Measurements from ENCODE around the gene TSPEAR. TPM values are rescaled to one million over a fixed set of nuclear protein-coding genes. Genes with fewer than 3 reads are reported as not detected.

The TSPEAR gene
- total and polyA plus RNA-seq, 9 of the 15 experiments (the other 6 are each of a cell fraction or from before 2014, with no cell fraction given) = not detected

GRCh38 chr21:44564099-44564498 lies 147.3 kb downstream of the TSPEAR start:
- H3K4me3 ChIP-seq = no peak overlapping the region
- H3K4me1 ChIP-seq (replicated peaks in 1 of 2; ENCODE audit: control insufficient read depth in 2 of 2, insufficient read depth in 2 of 2, low read length in 2 of 2) = peaks cover 0 to 10% of the 10 kb centered on the region in 2 experiments; a peak in 1 of 5 replicates
- no peaks in the 10 kb centered on the region for H4K20me1 ChIP-seq (replicated peaks; ENCODE audit: control insufficient read depth, insufficient read depth, low read length)
- no peak overlapping the region for H3K27ac ChIP-seq (ENCODE audit: extremely low read depth, low read depth, low read length)
- in situ Hi-C loops (cut with MboI) = no loop called here
- H3K27me3 ChIP-seq (ENCODE audit: control insufficient read depth in 2 of 2, insufficient read depth in 2 of 2, low read length in 2 of 2) = no peaks in the 10 kb centered on the region
- CTCF ChIA-PET (ENCODE audit: low intra/inter-chr PET ratio) = no interaction called here
- no peak for FAIRE-seq
- TF ChIP-seq ZNF507 (tag; conservative IDR thresholded peaks at IDR 0.05) (peak; percentile 95), C11orf30 (IDR thresholded peaks at IDR 0.05; ENCODE audit: low read depth) (no peak)
- no peak overlapping the region for H2AFZ ChIP-seq (ENCODE audit: low read depth, low read length)
- H3K9me3 ChIP-seq (replicated peaks; ENCODE audit: control insufficient read depth, insufficient read depth, low read depth, low read length) = no peaks in the 10 kb centered on the region
- no peaks in the 10 kb centered on the region for H3K79me2 ChIP-seq (ENCODE audit: control insufficient read depth, insufficient read depth, low read length)
- BruUV-seq (replicated peaks) = no TSS peak
- intact Hi-C loops (cut with micrococcal nuclease) = no loop called here
- H3K9ac ChIP-seq (ENCODE audit: insufficient read depth in 1 of 2, low read depth in 2 of 2, low read length in 2 of 2) = no peak overlapping the region
- WGBS (ENCODE audit: insufficient coverage, low coverage, missing lambda C conversion rate) = 4% methylated on average over 1 of the region's 1 CpG
- no peaks in the 10 kb centered on the region for H3K36me3 ChIP-seq (ENCODE audit: control insufficient read depth, insufficient read depth, low read length)
- ATAC-seq = no peak
- POLR2A ChIA-PET = no interaction called here
- DNase-seq (ENCODE audit: extremely low read depth in 1 of 4, low spot score in 3 of 4) = no peak
- H3K9me1 ChIP-seq (ENCODE audit: control insufficient read depth, insufficient read depth, low read length) = no peaks in the 10 kb centered on the region
- no peak overlapping the region for H3K4me2 ChIP-seq (ENCODE audit: insufficient read depth, low read length)

GRCh38 chr21:44558695-44559094 lies 152.7 kb downstream of the TSPEAR start, which contains the start of gene KRTAP10-3:
Gene KRTAP10-3, minus strand, starts transcription at chr21:44558795. Its CDS starts 80 bp downstream, at chr21:44558715.
- H3K9me1 ChIP-seq (ENCODE audit: control insufficient read depth, insufficient read depth, low read length) = no peaks in the 10 kb centered on the region
- no peak within 1 kb of the TSS for H3K27ac ChIP-seq (ENCODE audit: extremely low read depth, low read depth, low read length)
- BruUV-seq (replicated peaks) = no TSS peak
- no peaks in the 10 kb centered on the region for H3K79me2 ChIP-seq (ENCODE audit: control insufficient read depth, insufficient read depth, low read length)
- FAIRE-seq (no peak), ATAC-seq (no peak), DNase-seq (ENCODE audit: extremely low read depth in 1 of 4, low spot score in 3 of 4) (no peak)
- no peak within 1 kb of the TSS for H3K4me3 ChIP-seq
- no peak within 1 kb of the TSS for H2AFZ ChIP-seq (ENCODE audit: low read depth, low read length)
- H3K36me3 ChIP-seq (ENCODE audit: control insufficient read depth, insufficient read depth, low read length) = no peaks in the 10 kb centered on the region
- H3K9me3 ChIP-seq (replicated peaks; ENCODE audit: control insufficient read depth, insufficient read depth, low read depth, low read length) = no peaks in the 10 kb centered on the region
- WGBS (ENCODE audit: insufficient coverage, low coverage, missing lambda C conversion rate) = 0% methylated on average over 5 of the region's 5 CpGs
- H3K9ac ChIP-seq (ENCODE audit: insufficient read depth in 1 of 2, low read depth in 2 of 2, low read length in 2 of 2) = no peak within 1 kb of the TSS
- intact Hi-C loops (cut with micrococcal nuclease) = no loop called here
- no peak within 1 kb of the TSS for H3K4me2 ChIP-seq (ENCODE audit: insufficient read depth, low read length)
- ChIA-PET POLR2A (no interaction called here), CTCF (ENCODE audit: low intra/inter-chr PET ratio) (no interaction called here)
- no peaks in the 10 kb centered on the region; a peak in 1 of 5 replicates for H3K4me1 ChIP-seq (replicated peaks in 1 of 2; ENCODE audit: control insufficient read depth in 2 of 2, insufficient read depth in 2 of 2, low read length in 2 of 2)
- H3K27me3 ChIP-seq (ENCODE audit: control insufficient read depth in 2 of 2, insufficient read depth in 2 of 2, low read length in 2 of 2) = peaks cover 31 to 45% of the 10 kb centered on the region in 2 experiments
- in situ Hi-C loops (cut with MboI) = no loop called here
- 0 out of 2 replicates have a peak, but pooled peaks cover 2% of the 10 kb centered on the region for H4K20me1 ChIP-seq (replicated peaks; ENCODE audit: control insufficient read depth, insufficient read depth, low read length)
- no peak for TF ChIP-seq GTF2B (IDR thresholded peaks at IDR 0.05; ENCODE audit: extremely low read depth, insufficient read length)
- no peak for TF ChIP-seq IRF1 (CRISPR knock-in tag; IDR thresholded peaks at IDR 0.05; ENCODE audit: borderline replicate concordance)
- no peak for TF ChIP-seq RBM14 (IDR thresholded peaks at IDR 0.05; ENCODE audit: borderline replicate concordance, insufficient read depth, low read depth, low read length)
- no peak for TF ChIP-seq FUS (optimal IDR thresholded peaks at IDR 0.05; ENCODE audit: low read depth, low read length)
